ENCODE measurements around the gene CUTC. TPM values are rescaled to one million over a fixed set of nuclear protein-coding genes. Genes with fewer than 3 reads are reported as not detected.
A peak's percentile ranks its signal among the peaks of the same experiment; 100 is the strongest.

CUTC gene
- total RNA-seq, 1 experiment from 2014 or later, result 13.4 TPM

DNA sequence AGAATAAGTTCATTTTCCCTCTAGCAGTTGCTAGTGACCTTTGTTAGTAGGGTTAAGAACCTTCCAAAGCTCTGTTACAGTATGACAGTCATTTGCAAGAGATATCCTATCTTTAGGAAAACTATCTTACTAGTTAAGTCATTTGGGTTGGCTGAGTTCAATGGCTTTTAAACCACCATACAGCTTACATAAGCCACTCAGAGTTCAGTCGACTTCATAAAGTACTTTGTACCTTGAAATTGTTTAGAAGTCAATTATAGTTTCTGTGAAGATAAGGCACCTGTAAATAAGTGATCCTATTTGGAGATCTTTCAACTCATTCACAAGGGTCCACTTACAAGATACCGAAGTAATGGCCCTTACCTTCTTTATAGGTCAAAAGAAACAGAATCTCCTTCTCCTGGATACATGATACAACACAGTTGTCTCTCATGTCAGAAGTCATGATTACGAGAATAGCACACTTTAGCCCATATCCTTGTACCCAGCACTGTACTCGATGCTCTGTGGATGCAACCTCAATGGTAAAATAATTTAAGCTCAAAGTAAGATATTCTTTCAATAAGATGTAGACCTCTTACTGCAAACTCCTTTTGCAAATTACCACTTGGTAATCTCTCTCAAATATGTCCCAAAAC is 38.5 kb downstream of the CUTC start:
- in situ Hi-C loops (cut with HindIII; ENCODE audit: low pct_unique_long_range_greater_than_20kb, low sequenced_read_pairs), result no loop called here
- DNase-seq (ENCODE audit: low read depth), result no peak

DNA sequence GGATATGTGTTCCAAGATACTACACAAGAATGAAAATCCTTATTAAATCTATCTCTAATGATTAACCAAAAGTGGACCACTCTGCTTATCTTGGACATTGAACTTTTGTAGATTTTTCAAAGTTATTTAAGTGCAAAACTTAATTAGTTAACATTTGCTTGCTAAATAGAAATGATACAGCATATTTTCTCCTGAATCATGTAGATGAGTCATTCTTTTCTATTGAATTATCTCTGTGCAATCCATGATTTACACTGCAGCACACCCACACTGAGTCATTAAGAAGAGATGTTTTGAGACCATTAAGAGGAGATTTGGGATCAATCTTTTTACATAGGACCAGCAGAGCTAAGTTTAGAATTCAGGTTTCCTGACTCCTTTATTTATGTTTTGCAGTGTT is 43.8 kb downstream of the CUTC start:
- in situ Hi-C loops (cut with HindIII; ENCODE audit: low pct_unique_long_range_greater_than_20kb, low sequenced_read_pairs), result no loop called here
- peak; percentile 85 for DNase-seq (ENCODE audit: low read depth)

DNA sequence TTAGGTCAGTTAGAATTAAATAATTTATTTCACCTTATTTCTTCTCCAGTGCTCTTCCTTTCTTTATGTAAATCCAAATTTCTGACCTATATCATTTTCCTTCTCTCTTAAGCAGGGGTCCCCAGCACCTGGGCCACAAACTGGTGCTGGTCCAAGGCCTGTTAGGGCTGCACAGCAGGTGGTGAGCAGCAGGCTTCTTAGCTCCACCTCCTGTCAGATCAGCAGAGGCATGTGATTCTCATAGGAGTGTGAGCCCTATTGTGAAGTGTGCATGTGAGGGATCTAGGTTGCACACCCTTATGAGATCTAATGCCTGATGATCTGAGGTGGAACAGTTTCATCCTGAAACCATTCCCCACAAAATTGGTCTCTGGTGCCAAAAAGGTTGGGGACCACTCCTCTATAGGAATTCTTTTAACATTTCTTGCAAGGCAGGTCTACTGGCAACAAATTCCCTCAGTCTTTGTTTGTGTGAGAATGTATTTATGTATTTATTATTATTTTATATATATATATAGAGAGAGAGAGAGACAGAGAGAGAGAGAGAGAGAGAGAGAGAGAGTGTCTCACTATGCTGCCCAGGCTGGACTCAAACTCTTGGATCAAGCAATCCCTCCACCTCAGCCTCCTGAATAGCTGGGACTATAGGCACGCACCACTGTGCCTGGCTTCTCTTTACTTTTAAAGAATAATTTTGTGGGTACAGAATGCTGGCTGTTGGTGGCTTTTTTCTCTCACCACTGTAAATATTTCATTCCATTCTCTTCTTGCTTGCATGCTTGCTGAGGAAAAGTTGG is 46.1 kb downstream of the CUTC start:
- in situ Hi-C loops (cut with HindIII; ENCODE audit: low pct_unique_long_range_greater_than_20kb, low sequenced_read_pairs), result no loop called here
- peak; percentile 59 for DNase-seq (ENCODE audit: low read depth)

DNA sequence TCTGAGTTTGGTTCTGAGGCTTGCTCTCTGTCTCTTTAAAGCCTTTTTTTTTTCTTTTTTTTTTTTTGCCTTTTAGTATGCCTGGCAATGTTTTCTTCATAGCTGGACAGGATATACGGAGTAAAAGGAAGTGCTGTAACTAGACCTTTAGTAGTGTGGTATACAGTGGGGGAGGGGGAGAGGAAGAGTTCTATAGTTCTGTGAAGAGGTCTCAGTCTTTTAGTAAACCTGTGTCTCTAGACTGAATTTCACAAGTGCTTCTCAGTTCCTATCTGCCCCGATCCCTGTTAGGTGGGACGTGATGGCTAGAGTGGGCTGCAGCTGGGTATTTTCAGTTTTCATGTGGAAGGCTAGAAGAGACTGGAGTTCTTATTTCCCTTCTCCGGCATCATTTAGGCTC is 47.3 kb downstream of the CUTC start:
- in situ Hi-C loops (cut with HindIII; ENCODE audit: low pct_unique_long_range_greater_than_20kb, low sequenced_read_pairs), result no loop called here
- DNase-seq (ENCODE audit: low read depth), result peak; percentile 80

DNA sequence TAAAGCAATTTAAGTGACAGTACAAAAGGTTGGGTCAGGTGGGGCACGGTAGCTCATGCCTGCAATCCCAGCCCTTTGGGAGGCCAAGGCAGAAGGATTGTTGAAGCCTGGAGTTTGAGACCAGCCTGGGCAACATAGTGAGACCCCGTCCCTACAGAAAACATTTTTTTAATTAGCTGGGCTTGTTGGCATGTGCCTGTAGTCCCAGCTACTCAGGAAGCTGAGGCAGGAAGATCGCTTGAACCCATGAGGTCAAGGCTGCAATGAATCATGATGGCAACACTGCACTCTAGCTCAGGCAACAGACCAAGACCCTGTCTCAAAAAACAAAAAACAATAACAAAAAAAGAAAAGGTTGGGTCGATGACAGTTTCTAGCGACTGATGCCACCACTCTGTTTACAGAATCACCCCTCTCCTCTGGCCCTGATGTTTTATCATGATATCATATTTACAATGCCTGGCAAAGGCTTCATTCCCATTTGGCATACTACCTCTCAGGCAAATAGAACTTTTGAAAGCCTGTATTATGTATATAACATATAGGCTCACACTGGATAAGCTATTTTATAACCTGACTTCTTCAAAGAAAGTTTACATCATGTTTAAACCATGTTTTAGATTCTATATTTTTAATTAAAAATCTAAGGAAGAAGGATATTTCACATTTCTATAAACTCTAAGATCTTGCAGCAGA is 49.8 kb downstream of the CUTC start:
- in situ Hi-C loops (cut with HindIII; ENCODE audit: low pct_unique_long_range_greater_than_20kb, low sequenced_read_pairs), result no loop called here
- DNase-seq (ENCODE audit: low read depth), result no peak

DNA sequence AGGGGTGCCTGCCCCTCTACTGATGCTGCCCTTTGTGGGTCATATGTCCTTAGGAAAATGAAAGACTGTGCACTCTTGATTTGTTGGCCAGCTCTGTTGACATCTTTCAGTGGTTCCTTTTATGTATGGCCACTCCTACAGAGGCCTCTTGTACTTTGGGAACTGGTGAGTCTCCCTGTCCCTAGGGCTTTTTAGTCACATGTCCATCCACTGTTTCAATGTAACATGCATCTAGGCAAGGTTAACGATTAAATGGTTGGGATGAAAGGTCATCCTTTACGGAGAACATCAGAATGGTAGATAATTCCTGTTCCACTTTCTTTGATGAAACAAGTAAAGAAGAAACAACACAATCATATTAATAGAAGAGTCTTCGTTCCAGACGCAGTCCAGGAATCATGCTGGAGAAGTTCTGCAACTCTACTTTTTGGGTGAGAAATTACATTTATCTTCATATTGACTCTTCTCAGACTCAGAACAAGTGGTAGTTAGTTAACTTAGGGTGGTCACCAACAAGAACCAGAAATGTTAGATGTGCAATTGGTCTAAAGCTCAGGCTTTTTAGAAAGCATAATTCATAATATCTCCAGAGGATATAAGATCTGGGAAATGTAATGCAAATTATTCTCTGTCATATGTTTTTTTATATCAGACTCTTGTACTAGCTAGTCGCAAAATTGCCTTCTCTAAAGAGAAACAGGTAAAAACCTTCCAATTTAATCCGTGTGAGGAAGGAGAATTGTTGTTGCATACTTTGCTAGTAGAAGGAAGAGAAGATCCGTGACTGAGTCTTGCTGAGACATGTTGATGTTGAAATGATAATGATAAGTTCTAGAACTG is 50.6 kb downstream of the CUTC start, which contains the start of gene ABCC2:
TSS of gene ABCC2 (plus strand) at position 194 of the 840 bp plus-strand sequence. CDS start at position 399, 205 bp downstream.
- in situ Hi-C loops (cut with HindIII; ENCODE audit: low pct_unique_long_range_greater_than_20kb, low sequenced_read_pairs), result no loop called here
- DNase-seq (ENCODE audit: low read depth), result peak; percentile 84

DNA sequence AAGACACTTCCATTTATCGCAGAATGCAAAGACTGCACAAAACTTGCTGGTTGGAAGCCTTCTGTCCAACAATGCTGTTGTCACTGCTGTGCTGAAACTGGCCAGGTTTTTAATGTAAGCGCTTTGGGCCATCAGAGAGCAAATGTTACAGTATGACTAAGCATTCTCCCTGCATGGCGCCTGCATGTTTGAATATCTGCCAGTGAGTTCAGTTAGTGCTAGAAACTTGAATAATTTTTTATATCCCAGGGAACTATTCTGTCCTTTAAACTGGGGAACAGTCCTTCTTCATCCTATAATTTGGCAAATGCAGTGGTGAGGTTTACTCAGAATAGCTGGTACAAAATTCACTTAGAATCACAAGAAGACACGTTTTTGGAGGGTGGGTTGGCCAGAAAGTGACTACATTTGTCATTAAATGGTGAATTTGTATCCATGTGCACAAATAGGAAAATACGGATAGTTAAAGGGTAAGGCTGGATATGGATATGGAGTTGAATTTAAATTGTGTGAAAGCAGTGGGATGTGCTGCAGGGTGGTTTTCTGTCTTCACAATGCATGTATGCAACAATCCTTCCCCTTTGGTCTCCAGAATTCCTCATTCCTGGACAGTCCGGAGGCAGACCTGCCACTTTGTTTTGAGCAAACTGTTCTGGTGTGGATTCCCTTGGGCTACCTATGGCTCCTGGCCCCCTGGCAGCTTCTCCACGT is 52.1 kb downstream of the CUTC start:
- peak; percentile 59 for DNase-seq (ENCODE audit: low read depth)
- in situ Hi-C loops (cut with HindIII; ENCODE audit: low pct_unique_long_range_greater_than_20kb, low sequenced_read_pairs), result no loop called here

DNA sequence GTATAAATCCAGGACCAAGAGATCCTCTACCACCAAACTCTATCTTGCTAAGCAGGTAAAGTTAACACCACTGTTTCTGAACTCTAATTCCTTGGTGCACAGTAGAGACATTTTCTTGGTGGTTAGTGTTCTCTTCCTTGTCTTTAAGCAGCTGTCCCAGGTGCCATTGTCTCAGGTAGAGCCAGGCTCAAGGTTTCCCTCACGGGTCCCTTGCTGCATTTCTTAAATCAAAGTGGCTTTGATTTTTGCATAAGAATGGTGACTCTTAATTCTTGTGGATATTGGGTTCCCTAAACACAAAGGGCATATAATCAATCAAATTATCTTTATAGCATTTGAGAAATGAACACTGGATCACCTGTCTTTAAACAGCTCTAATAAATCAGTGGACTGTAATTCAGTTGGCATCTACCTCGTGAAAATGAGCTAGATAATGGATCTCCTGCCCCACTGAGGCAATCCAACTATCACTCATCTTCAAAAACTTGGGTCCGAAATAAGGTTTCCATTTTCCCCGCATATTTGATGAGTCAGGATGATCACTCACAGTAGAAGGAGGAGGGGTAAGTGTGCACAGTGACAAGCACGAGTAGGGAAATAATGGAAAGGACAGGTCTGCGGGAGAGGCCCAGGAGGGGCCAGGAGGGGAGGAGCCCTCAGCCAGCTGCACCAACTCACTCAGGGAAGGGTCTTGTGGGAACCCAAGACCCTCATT is 52.9 kb downstream of the CUTC start:
- peak; percentile 82 for DNase-seq (ENCODE audit: low read depth)
- in situ Hi-C loops (cut with HindIII; ENCODE audit: low pct_unique_long_range_greater_than_20kb, low sequenced_read_pairs), result no loop called here

DNA sequence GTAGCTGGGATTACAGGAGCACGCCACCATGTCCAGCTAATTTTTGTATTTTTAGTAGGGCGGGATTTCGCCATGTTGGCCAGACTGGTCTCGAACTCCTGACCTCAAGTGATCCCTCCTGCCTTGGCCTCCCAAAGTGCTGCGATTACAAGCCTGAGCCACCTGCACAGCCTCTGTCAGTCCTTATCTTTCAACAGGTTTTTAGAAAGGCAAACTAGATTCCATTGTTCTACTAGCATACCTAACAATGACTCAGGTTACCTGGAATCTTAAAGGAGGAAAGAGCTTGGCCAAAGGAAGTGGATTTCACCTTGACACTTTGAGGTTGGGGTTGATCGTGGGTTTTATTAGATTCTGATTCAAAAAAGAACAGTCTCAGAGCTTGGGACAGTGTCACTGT is 53.6 kb downstream of the CUTC start:
- in situ Hi-C loops (cut with HindIII; ENCODE audit: low pct_unique_long_range_greater_than_20kb, low sequenced_read_pairs), result no loop called here
- no peak for DNase-seq (ENCODE audit: low read depth)

DNA sequence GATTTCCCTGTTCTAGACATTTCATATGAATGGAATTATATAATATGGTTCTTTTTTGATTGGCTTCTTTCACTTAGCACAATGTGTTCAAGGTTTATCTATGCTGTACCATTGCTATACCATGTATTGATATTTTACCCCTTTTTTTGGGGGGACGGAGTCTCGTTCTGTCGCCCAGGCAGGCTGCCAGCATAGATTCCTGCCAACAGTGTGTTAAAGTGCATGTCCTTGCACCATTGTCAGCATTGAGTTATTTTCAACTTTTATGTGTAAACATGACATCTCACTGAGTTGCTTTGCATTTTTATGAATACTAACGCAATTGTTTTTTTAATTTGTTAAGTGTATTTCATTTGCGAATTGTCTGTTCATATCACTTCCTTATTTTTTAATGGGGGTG is 55.3 kb downstream of the CUTC start:
- in situ Hi-C loops (cut with HindIII; ENCODE audit: low pct_unique_long_range_greater_than_20kb, low sequenced_read_pairs), result no loop called here
- no peak for DNase-seq (ENCODE audit: low read depth)

DNA sequence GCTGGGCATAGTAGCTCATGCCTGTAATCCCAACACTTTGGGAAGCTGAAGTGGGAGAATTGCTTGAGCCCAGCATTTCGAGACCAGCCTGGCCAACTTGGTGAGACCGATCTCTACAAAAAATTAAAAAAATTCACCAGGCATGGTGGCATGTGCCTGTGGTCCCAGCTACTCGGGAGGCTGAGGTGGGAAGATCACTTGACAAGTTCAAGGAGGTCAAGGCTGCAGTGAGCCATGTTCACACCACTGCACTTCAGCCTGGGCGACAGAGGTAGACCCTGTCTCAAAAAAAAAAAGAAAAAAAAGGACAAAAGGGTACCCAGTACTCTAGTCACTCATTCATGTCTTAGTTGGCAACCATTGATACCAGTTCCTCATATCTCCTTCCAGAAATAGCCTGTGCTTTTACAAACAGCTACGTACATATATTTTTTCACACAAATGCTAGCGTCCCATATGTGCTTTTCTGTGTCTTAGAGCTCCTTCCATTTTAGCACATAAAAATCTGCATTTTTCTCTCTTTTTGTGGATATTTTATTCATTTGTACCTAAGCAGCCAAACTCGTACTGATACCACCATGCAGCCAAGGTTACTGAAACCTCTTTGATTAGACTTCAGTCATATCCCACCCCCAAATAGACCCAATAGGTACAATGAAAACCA is 55.9 kb downstream of the CUTC start:
- in situ Hi-C loops (cut with HindIII; ENCODE audit: low pct_unique_long_range_greater_than_20kb, low sequenced_read_pairs), result no loop called here
- no peak for DNase-seq (ENCODE audit: low read depth)

DNA sequence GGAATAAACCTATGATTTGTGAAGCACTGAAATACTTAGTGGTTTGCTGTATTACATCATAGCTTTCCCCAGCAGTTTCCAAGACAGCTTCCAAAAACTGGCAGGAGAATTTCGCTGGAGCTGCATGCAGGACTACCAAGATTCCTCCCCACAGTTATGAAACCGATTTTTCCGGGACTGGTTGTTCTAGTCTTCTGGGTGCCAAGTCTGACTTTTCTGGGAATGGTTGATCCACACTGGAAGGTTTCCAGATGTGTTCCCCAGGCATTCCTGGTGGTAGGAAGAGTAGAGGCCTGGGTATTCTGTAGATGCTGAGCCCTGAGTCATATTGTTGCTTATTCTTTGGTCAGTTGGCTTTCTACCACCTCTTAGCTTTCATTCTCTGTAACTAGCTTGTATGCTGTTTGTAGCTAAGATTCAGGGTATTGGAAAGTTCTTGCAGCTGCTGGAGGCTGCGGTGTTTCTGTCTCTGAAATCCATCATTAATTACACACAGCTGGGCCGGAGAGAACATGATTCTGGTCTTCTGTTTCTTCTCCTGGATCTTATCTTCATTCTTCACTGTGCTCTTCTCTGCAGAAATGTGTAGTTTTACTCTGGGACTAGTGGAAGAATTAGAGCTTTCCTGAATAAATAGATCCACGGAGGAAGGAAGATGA is 56.7 kb downstream of the CUTC start:
- DNase-seq (ENCODE audit: low read depth), result no peak
- in situ Hi-C loops (cut with HindIII; ENCODE audit: low pct_unique_long_range_greater_than_20kb, low sequenced_read_pairs), result no loop called here

DNA sequence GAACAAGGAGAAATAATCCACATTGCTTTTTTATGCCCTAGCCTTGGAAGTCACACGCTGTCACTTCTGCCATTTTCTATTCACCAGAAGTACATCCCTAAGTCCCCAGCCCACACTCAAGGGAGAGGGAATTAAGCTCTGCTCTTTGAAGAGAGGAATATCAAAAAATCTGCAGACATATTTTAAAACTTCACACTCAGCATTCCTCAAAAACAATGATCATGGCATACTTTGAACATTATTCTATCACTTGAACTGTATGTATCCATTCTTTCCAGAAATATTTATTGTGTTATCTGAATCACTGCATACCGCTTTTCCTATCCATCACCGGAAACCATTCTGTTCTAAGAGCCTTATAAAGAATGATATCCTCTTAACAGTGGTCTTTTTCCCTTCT is 59.8 kb downstream of the CUTC start:
- in situ Hi-C loops (cut with HindIII; ENCODE audit: low pct_unique_long_range_greater_than_20kb, low sequenced_read_pairs), result no loop called here

DNA sequence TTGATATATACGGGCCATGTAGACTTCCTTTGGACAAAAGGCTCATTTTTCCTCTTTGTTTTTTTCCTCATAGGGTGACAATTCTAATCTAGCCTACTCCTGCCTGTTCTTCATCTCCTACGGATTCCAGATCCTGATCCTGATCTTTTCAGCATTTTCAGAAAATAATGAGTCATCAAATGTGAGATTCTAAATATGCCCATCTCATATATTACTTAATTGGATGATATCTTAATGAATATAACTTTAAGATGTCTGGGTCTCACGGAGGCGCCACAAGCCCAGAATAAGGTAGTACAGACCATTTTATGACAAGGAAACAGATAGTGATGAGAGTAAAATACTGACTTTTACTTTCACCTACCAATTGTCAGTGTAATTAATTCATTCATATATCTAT is 61.8 kb downstream of the CUTC start:
- in situ Hi-C loops (cut with HindIII; ENCODE audit: low pct_unique_long_range_greater_than_20kb, low sequenced_read_pairs), result no loop called here
- DNase-seq (ENCODE audit: low read depth), result no peak

More for the DNA sequence above, 59.8 kb downstream of the CUTC start:
- no peak for DNase-seq (ENCODE audit: low read depth)

DNA sequence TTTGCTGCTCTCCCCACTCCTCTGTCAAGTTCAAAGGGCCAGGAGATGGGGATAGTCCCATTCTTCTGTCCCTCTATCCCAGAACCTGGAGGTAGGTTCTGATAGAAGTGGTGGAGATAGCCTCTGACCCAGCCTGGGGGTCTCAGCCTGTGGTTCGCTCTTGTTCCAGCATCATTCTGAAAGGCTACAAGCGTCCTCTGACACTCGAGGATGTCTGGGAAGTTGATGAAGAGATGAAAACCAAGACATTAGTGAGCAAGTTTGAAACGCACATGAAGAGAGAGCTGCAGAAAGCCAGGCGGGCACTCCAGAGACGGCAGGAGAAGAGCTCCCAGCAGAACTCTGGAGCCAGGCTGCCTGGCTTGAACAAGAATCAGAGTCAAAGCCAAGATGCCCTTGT is 64.9 kb downstream of the CUTC start:
- in situ Hi-C loops (cut with HindIII; ENCODE audit: low pct_unique_long_range_greater_than_20kb, low sequenced_read_pairs), result no loop called here

DNA sequence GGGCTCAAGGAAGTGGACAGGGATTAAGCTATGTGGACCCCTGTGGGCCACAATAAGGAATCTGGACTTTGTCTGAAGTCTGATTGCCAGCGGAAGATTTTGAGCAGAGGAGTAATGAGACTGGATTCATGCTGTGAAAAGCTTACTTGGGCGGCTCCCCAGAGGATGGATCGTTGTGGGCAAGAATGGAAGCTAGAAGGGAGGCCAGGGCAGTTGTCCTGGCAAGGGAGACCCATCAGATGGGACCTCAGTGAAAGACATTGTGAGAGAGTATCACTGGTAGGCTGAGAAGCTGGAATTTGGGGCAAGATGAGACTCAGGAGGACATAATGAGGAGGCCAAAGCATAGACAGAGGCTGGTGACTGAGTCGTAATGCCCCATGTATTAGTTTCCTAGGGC is 66.0 kb downstream of the CUTC start:
- no peak for DNase-seq (ENCODE audit: low read depth)
- in situ Hi-C loops (cut with HindIII; ENCODE audit: low pct_unique_long_range_greater_than_20kb, low sequenced_read_pairs), result no loop called here

More for the DNA sequence above, 64.9 kb downstream of the CUTC start:
- DNase-seq (ENCODE audit: low read depth), result no peak

Measured in Caki2 (cell line).